H1 (cell line): ENCODE data around the gene MYO1G. TPM values are rescaled to one million over a fixed set of nuclear protein-coding genes. Genes with fewer than 3 reads are reported as not detected.

ENCODE experiments used
- CTCF ChIA-PET: fragments of 300-600 bp; sonication (Branson Sonifier 250); formaldehyde crosslinking; loops from one replicate; lab custom pipeline; 2021; ENCODE audit not compliant: partially characterized antibody; lab: Charles Lee
- POLR2A ChIA-PET: fragments of 300-600 bp; sonication (Branson Sonifier 250); formaldehyde crosslinking; loops from one replicate; lab custom pipeline; 2021; ENCODE audit warnings: inconsistent platforms; ENCODE audit not compliant: partially characterized antibody; lab: Charles Lee
- DNase-seq, 2 experiments: peaks; one replicate each; pipeline versions ENCODE4 v3.0.0 to v3.0.0-alpha.2; 2010 to 2022; ENCODE audit warnings: low spot score in 2 of 2, low read depth in 1 of 2, mixed read lengths in 1 of 2
- FAIRE-seq: peaks from 2 replicates; lab custom pipeline; 2011; peaks lifted over from hg19 to GRCh38; lab: Jason Lieb, UNC
- H2AFZ ChIP-seq: 2 replicates; pipeline ENCODE4 v1.8.1; 2012; ENCODE audit warnings: low read length, inconsistent platforms
- H2AK5ac ChIP-seq: 2 replicates; pipeline ENCODE4 v1.6.1; 2013; ENCODE audit warnings: low read depth, low read length
- H2BK120ac ChIP-seq: replicated peaks from 2 replicates; pipeline ENCODE3; 2013; ENCODE audit warnings: low read depth, low read length, inconsistent platforms
- H2BK12ac ChIP-seq: 2 replicates; pipeline ENCODE4 v1.6.1; 2013; ENCODE audit warnings: low read depth, low read length
- H2BK15ac ChIP-seq: 2 replicates; pipeline ENCODE4 v1.6.1; 2013; ENCODE audit warnings: low read length
- H2BK20ac ChIP-seq: 2 replicates; pipeline ENCODE4 v1.6.1; 2013; ENCODE audit warnings: low read length
- H2BK5ac ChIP-seq: 2 replicates; pipeline ENCODE4 v1.6.1; 2013; ENCODE audit warnings: low read depth, low read length
- H3K14ac ChIP-seq: 2 replicates; pipeline ENCODE4 v1.6.1; 2013; ENCODE audit warnings: inconsistent platforms; ENCODE audit not compliant: insufficient read length
- H3K18ac ChIP-seq: 2 replicates; pipeline ENCODE4 v1.6.1; 2013; ENCODE audit warnings: low read length; ENCODE audit errors: extremely low read depth
- H3K23ac ChIP-seq: 2 replicates; pipeline ENCODE4 v1.6.1; 2013; ENCODE audit warnings: inconsistent platforms; ENCODE audit not compliant: insufficient read length
- H3K23me2 ChIP-seq: 2 replicates; pipeline ENCODE4 v1.6.1; 2013; ENCODE audit warnings: low read depth, low read length
- H3K27ac ChIP-seq: 2 replicates; pipeline ENCODE4 v1.6.1; 2011; ENCODE audit warnings: low read depth, low read length, inconsistent platforms
- H3K27me3 ChIP-seq, 4 experiments: replicated peaks in 1 of 4; 1 replicate in 1 of 4; 2 replicates in 3 of 4; pipeline versions ENCODE4 v1.6.1 to v1.8.1; 2011 to 2013; ENCODE audit warnings: low read length in 3 of 4, mild to moderate bottlenecking in 3 of 4, inconsistent platforms in 2 of 4, mixed read lengths in 2 of 4, moderate library complexity in 1 of 4; ENCODE audit not compliant: control insufficient read depth in 3 of 4, insufficient read depth in 3 of 4; ENCODE audit errors: extremely low read depth in 1 of 4
- H3K36me3 ChIP-seq, 4 experiments: 2 replicates each; pipeline versions ENCODE4 v1.6.1 to v1.8.1; 2011 to 2013; ENCODE audit warnings: mild to moderate bottlenecking in 4 of 4, low read length in 3 of 4, moderate library complexity in 2 of 4, control low read depth in 1 of 4, inconsistent platforms in 1 of 4; ENCODE audit not compliant: insufficient read depth in 4 of 4, control insufficient read depth in 2 of 4
- H3K4ac ChIP-seq: replicated peaks from 2 replicates; pipeline ENCODE3; 2013; ENCODE audit warnings: low read length, low read depth, mixed read lengths, inconsistent platforms; ENCODE audit not compliant: insufficient read length
- H3K4me1 ChIP-seq, 4 experiments: replicated peaks in 1 of 4; 1 replicate in 1 of 4; 2 replicates in 3 of 4; pipeline versions ENCODE4 v1.6.1 to v1.8.1; 2011 to 2013; ENCODE audit warnings: low read length in 3 of 4, inconsistent platforms in 2 of 4, mixed read lengths in 1 of 4; ENCODE audit not compliant: insufficient read depth in 4 of 4, control insufficient read depth in 3 of 4
- H3K4me2 ChIP-seq, 2 experiments: 2 replicates each; pipeline versions ENCODE4 v1.6.1 to v1.8.1; 2011 to 2013; ENCODE audit warnings: low read depth in 2 of 2, low read length in 2 of 2, control low read depth in 1 of 2, inconsistent platforms in 1 of 2, mild to moderate bottlenecking in 1 of 2; ENCODE audit not compliant: insufficient read depth in 1 of 2
- H3K4me3 ChIP-seq, 4 experiments: fragments of 200-600, 300-600 bp in 1 of 4; sonication (generic), shearing (Covaris generic), sonication (Bioruptor Twin) in 1 of 4; 2 replicates each; pipeline versions ENCODE4 v1.5.1 to v1.8.1; 2011 to 2016; ENCODE audit warnings: low read length in 4 of 4, low read depth in 3 of 4, control low read depth in 2 of 4, inconsistent platforms in 2 of 4, mild to moderate bottlenecking in 2 of 4, mixed read lengths in 1 of 4, moderate library complexity in 1 of 4; ENCODE audit not compliant: insufficient read depth in 2 of 4; ENCODE audit errors: extremely low read depth in 1 of 4
- H3K56ac ChIP-seq: replicated peaks from 2 replicates; pipeline ENCODE3; 2013; ENCODE audit warnings: low read depth, mild to moderate bottlenecking, mixed read lengths, low read length, inconsistent platforms; ENCODE audit not compliant: insufficient read length
- H3K79me1 ChIP-seq: 2 replicates; pipeline ENCODE4 v1.6.1; 2013; ENCODE audit warnings: low read depth, low read length, control low read depth
- H3K79me2 ChIP-seq, 2 experiments: 2 replicates each; pipeline versions ENCODE4 v1.6.1 to v1.8.1; 2012 to 2013; ENCODE audit warnings: low read length in 2 of 2, mild to moderate bottlenecking in 2 of 2, inconsistent platforms in 1 of 2; ENCODE audit not compliant: insufficient read depth in 2 of 2, control insufficient read depth in 1 of 2
- H3K9ac ChIP-seq, 4 experiments: replicated peaks in 1 of 4; 1 replicate in 1 of 4; 2 replicates in 3 of 4; pipeline versions ENCODE4 v1.6.1 to v1.8.1; 2011 to 2013; ENCODE audit warnings: low read depth in 3 of 4, low read length in 3 of 4, control low read depth in 2 of 4, mild to moderate bottlenecking in 2 of 4, moderate library complexity in 2 of 4, inconsistent platforms in 1 of 4; ENCODE audit errors: extremely low read depth in 1 of 4
- H3K9me3 ChIP-seq, 2 experiments: 2 replicates each; pipeline versions ENCODE4 v1.6.1 to v1.8.1; 2012 to 2013; ENCODE audit warnings: mild to moderate bottlenecking in 2 of 2, moderate library complexity in 2 of 2, control low read depth in 1 of 2, inconsistent platforms in 1 of 2, low read depth in 1 of 2, low read length in 1 of 2, mixed read lengths in 1 of 2; ENCODE audit not compliant: insufficient read depth in 2 of 2
- H4K20me1 ChIP-seq, 2 experiments: replicated peaks in 1 of 2; 2 replicates each; pipeline versions ENCODE3 to v1.8.1; 2011 to 2013; ENCODE audit warnings: inconsistent platforms in 2 of 2, low read length in 2 of 2, mild to moderate bottlenecking in 1 of 2; ENCODE audit not compliant: insufficient read depth in 2 of 2, control insufficient read depth in 1 of 2
- H4K5ac ChIP-seq: 2 replicates; pipeline ENCODE4 v1.6.1; 2013; ENCODE audit warnings: low read length, low read depth, mixed read lengths, inconsistent platforms; ENCODE audit not compliant: insufficient read length
- H4K8ac ChIP-seq: 2 replicates; pipeline ENCODE4 v1.8.0; 2013; ENCODE audit warnings: mild to moderate bottlenecking, moderate library complexity, low read length, inconsistent platforms; ENCODE audit not compliant: insufficient read depth; ENCODE audit errors: extremely low read depth
- H4K91ac ChIP-seq: replicated peaks from 2 replicates; pipeline ENCODE3; 2013; ENCODE audit warnings: low read length, mixed read lengths, inconsistent platforms; ENCODE audit not compliant: insufficient read length
- YY1 ChIP-seq: IDR thresholded peaks from 2 replicates; pipeline ENCODE4 v1.6.1; 2011; ENCODE audit warnings: low read depth, mild to moderate bottlenecking, low read length
- WGBS, 2 experiments: shearing (Covaris generic) in 1 of 2; methylation state at CpG; one replicate each; pipeline versions ENCODE4 v1.1.6 to v1.1.7; 2013 to 2015; ENCODE audit warnings: low lambda C conversion rate in 2 of 2, mixed read lengths in 2 of 2, inconsistent platforms in 1 of 2, low coverage in 1 of 2, missing lambda C conversion rate in 1 of 2; ENCODE audit not compliant: insufficient replicate concordance in 2 of 2, insufficient coverage in 1 of 2, insufficient read length in 1 of 2; ENCODE audit errors: extremely low coverage in 1 of 2, missing lambda C conversion rate in 1 of 2; 5-methylcytosine and 5-hydroxymethylcytosine counted together
- polyA plus RNA-seq, 7 experiments: library from polyadenylated mRNA; depleted of rRNA in 3 of 7; stranded (reverse) in 5 of 7; unstranded in 2 of 7; fragments of >200 nt in 5 of 7; fragments of 200-250 nt in 2 of 7; gene quantifications; 1 replicate in 5 of 7; 2 replicates in 1 of 7; 4 replicates in 1 of 7; pipeline versions ENCODE4 v1.2.1 to v1.2.3, GENCODE V29; 2011 to 2013; ENCODE audit warnings: missing spikeins in 2 of 7, mixed read lengths in 2 of 7
- total RNA-seq: library from RNA; stranded (reverse); fragmentation: NEBNext Ultra II Directional; extraction: Animal tissue kit (Norgen Biotek cat#: 25700); gene quantifications from 2 replicates; pipeline ENCODE4 v1.2.1, GENCODE V29; 2021

MYO1G gene
- total and polyA plus RNA-seq, 2 of the 8 experiments (the other 6 are each of a cell fraction or from before 2014, with no cell fraction given), result 0.08 to 0.19 TPM

- H2BK15ac ChIP-seq, result no peak overlapping the region
- no peak overlapping the region for H3K27ac ChIP-seq
- peaks cover 5% of the 10 kb centered on the region; the same call in 1 of the 2 replicates for H3K23me2 ChIP-seq
- ChIA-PET POLR2A (interaction anchor here (1.0 to 17.9 kb wide), 5 partner anchors 8 to 161 kb away, joined by 3 to 327 read pairs (median 3); partner anchors contain the start of genes CCM2, H2AZ2 and MYO1G), CTCF (interaction anchor here (0.8 to 3.2 kb wide), 9 partner anchors 8 to 203 kb away, joined by 3 to 33 read pairs (median 6); no protein-coding TSS in a partner anchor)
- no peaks in the 10 kb centered on the region for H3K79me1 ChIP-seq
- H2AFZ ChIP-seq, result no peak overlapping the region
- no peak overlapping the region for H4K8ac ChIP-seq
- 90% methylated on average over 18 of the region's 18 CpGs; no CpG with 5 or more reads in 1 of the 2 experiments for WGBS, 2 experiments
- no peaks in the 10 kb centered on the region for H3K79me2 ChIP-seq
- H2BK12ac ChIP-seq, result 0 out of 2 replicates have a peak overlapping the region, but pooled peaks have one; percentile 14
- H3K4me1 ChIP-seq, result peaks cover 0 to 11% (median 4%) of the 10 kb centered on the region in 4 experiments; a peak in 5 of 7 replicates
- no peak overlapping the region for H3K23ac ChIP-seq
- H3K9ac ChIP-seq, result no peak overlapping the region
- no peak overlapping the region for H2BK20ac ChIP-seq
- H3K27me3 ChIP-seq, result peaks cover 10 to 28% (median 21%) of the 10 kb centered on the region in 4 experiments; a peak in 6 of 7 replicates
- no peak overlapping the region for H4K91ac ChIP-seq
- H3K4me2 ChIP-seq, result no peak overlapping the region
- H3K4ac ChIP-seq, result no peak overlapping the region
- H3K18ac ChIP-seq, result no peak overlapping the region
- H4K5ac ChIP-seq, result no peak overlapping the region
- no peak overlapping the region for H3K56ac ChIP-seq
- H2BK120ac ChIP-seq, result no peak overlapping the region
- H3K36me3 ChIP-seq, result no peaks in the 10 kb centered on the region
- no peak overlapping the region for H2BK5ac ChIP-seq
- H3K4me3 ChIP-seq, result no peak overlapping the region
- TF ChIP-seq YY1, result no peak
- DNase-seq (no peak), FAIRE-seq (no peak)
- no peaks in the 10 kb centered on the region for H4K20me1 ChIP-seq
- no peak overlapping the region for H2AK5ac ChIP-seq
- H3K9me3 ChIP-seq, result no peaks in the 10 kb centered on the region
- no peak overlapping the region for H3K14ac ChIP-seq
Measured at GRCh38 chr7:44965937-44966730, 12.7 kb downstream of the MYO1G start.
